GM18511 (cell line): ENCODE data around the gene SUMF1.

Experiments used
- ATAC-seq: cut with Tn5 transposase; IDR thresholded peaks from one replicate; pipeline ENCODE4 v1.9.1; 2021; ENCODE audit warnings: mild to moderate bottlenecking, moderate library complexity; ENCODE audit not compliant: unreplicated experiment

SUMF1 gene

DNA sequence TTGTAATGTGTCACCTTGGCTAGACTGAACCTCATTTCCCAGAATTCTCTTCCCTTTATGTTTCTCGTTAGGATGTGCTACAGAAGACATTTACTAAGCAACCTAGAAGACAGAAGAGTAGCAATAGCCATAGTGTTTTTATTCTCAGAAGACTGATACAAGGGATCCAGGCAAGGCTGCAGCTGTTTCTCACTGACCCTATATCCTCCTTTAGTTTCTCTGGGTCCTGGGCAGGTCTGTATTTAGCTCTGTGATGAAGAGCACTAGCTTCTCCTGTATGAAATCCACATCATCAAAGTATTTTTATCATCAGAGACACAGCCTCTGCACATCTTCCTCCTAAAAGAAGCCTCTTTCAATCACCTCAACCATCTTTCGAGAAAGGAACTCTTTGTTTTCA lies 72.5 kb downstream of the SUMF1 start:
- no peak for ATAC-seq

GRCh38 chr3:4394048-4394447 lies 73.0 kb downstream of the SUMF1 start:
- no peak for ATAC-seq

GRCh38 chr3:4392992-4393391 lies 74.1 kb downstream of the SUMF1 start:
- no peak for ATAC-seq

GRCh38 chr3:4387210-4388204 lies 79.6 kb downstream of the SUMF1 start:
- peak; percentile 64 for ATAC-seq

DNA sequence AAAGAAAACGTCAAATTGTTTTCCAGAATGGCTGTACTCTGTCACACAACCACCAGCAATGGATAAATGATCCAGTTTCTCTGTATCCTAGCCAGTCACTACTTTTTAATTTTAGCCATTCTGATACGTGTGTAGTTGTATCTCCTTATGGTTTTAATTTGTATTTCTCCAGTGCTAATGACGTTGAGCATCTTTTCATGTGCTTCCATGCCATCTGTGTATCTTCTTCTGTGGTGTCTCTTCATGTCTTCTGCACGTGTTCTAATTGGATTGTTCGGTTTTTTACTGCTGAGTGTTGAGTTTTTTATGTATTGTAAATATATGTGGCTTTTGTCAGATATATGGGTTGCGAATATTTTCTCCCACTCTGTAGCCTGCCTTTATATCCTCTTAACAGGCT lies 81.9 kb downstream of the SUMF1 start:
- no peak for ATAC-seq

- ATAC-seq: no peak
Observed at GRCh38 chr3:4380013-4380412, 87.1 kb downstream of the SUMF1 start.

GRCh38 chr3:4376499-4376898 lies 90.6 kb downstream of the SUMF1 start:
- ATAC-seq: no peak

DNA sequence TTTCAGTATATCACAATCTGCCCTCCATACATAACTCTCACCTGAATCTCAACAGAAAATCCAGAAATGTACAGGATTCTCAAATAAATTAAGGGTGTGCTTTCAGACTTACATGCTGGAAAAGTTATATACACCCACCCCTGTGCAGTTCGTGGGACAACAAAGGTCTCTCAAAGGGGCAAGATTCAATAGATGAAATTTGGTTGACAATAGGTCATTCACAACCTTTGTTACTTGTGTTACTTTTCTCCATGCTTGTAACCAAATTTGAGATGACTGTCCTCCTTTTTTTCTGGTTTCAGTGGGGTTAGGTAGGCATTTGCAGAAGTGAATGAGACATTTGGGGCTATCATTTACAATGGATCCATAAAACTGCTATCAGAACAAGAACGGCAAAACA lies 91.2 kb downstream of the SUMF1 start:
- ATAC-seq: no peak

GRCh38 chr3:4373669-4374068 lies 93.4 kb downstream of the SUMF1 start:
- no peak for ATAC-seq

GRCh38 chr3:4362523-4362922 lies 104.5 kb downstream of the SUMF1 start:
- no peak for ATAC-seq

DNA sequence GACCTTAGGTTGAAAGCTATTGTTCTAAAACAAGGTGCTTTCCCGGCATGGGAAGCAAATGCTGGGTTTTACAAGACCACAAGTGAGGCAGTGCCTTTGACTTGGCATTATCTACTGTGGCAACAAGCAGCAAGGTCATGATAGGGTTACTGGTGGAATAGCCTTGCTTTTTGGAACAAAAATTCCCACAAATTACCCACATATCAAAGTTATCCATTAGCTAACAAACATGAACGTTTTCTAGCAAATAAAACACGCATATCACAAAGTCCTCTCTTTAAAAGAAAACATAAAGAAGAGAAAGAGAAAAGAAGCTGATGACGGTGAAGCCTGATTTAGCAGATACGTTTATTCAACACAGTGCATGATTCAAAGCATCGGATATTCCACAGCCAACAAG lies 106.3 kb downstream of the SUMF1 start:
- no peak for ATAC-seq

- ATAC-seq: no peak
Observed at GRCh38 chr3:4359805-4360502, 107.1 kb downstream of the SUMF1 start.

DNA sequence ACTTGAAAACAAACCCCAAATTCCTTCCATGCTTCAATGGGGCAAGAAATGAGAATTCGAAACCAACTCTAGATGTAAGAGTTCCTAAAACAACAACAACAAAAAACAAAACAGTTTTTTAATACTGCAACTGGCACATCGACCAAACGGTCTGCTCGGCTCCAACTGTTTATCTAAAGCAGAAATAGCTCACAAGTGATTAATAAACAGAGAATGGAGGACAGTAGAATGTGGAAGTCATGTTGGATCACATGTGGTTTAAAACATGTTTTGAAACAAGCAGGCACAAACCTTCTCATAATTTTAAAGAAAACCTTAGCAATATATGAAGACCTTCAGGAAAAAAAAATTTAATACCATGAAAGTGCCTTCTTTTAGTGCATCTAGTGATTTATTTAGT lies 108.8 kb downstream of the SUMF1 start:
- ATAC-seq: no peak

DNA sequence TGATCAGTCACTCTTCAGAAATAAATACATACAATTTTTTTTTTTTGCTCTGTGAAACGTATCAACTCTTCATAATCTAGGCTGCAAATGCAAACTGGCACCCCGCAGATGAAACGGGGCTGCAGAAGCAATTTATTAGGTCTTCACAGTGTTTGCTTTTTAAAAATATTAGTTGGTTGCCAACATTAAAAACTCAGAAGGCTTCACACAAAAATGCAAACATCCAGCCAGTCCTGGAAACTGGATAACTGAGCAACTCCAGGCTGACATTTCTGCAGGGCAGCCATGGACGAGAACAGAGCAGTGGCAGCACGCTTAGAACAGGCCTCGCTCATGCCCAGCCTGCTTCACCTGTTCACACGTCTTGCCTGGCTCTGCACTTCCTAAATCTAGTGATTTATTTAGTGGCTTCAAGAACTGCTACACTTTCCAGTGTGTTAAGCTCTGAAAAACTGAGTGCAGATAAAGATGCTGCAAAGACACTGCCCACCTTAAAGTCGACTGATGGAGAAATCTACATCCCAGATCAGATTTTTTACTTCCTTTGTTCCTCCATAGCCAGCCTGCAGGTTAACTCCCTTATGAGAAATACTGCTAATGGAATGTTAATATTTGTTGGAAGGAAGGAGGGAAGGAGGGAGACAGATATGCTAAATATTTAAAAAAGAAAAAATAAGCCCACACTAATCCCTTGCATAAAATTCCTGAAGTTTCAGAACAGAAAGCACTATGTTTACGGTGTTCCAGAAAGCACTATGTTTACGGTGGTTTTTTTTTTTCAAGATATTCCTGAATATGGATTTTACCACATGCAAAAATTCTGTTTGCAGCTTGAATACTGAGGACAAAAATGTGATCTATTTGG lies 110.3 kb downstream of the SUMF1 start:
- no peak for ATAC-seq

- no peak for ATAC-seq
Observed at GRCh38 chr3:4356220-4356540, 110.9 kb downstream of the SUMF1 start.

DNA sequence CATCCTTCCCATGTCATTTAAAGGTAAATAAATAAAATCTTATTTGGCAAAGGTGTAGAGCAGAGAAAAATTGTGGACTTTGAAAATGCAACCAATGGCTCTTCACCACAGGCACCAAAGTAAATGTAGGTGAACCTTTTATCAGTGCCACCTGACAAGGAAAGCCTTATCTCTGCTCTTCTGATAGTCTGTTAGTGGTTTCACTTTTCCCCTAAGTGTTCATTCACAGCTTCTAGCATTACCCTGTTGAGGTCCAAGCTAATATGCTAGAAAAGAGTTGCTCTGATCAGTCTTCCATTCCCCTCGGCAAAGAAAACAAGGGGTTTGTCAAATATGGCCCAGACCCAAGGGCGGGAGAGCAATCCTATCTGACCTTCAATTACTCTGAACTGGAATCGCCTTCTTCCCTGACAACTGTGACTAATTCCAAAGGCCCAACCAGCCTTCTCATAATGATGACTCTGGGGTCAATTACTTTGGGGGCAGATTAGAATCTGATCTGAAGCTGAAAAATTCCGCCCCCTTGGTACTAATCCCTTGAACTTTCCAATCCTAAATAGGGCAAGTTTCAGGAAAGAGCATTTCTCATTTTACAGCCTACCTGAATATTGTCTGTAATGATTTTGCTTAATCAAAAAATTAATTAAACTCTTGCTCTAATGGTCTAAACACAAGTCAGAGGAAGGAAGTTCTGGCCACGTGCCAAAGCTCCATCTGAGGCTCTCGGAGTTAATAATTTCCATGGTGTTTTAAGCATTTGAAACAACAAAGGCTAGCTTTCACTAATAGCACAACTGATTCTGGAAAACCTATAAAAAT lies 111.5 kb downstream of the SUMF1 start:
- ATAC-seq: no peak

- no peak for ATAC-seq
Observed at GRCh38 chr3:4351872-4352271, 115.2 kb downstream of the SUMF1 start.

DNA sequence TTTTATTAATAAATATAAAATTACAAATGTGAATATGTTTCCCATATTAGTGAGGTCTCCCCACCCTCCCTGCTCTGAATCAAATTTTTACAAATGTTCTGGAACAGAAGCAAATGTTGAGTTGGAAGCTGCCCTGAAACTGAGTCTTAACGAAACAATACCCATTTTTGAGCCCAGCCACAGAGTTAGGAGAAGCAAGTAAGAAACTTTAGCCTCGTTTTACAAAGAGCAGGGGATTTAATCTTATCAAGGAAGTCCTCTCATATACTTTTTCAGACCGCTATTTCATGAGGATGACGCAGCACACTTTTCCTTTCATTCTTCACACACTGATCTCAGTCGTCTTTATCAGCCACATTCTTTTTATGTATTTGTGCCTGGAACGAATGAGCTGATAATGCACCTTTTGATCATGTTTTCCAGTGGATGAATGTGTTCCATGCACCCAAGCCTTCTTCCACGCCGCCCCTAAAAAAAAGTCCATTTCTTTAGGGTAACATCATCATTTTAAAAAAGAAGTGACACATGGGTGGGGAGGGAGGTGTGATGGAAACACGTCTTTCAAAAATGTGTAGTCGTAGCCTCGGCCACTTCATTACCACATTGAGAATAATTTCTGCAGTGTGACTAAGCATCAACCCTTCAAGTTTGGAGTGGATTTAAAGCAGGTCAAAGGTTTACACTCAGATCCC lies 115.8 kb downstream of the SUMF1 start:
- peak; percentile 36 for ATAC-seq

- ATAC-seq: peak; percentile 86
Observed at GRCh38 chr3:4350789-4351163, 116.3 kb downstream of the SUMF1 start.

- no peak for ATAC-seq
Observed at GRCh38 chr3:4343258-4343657, 123.8 kb downstream of the SUMF1 start.
